IPS-NIHi11 (cell line): Measurements from ENCODE around the gene ARL14.

ENCODE experiments used
- DNase-seq: peaks from one replicate; pipeline ENCODE4 v3.0.0; 2012; ENCODE audit warnings: mixed read lengths, low spot score

The ARL14 gene

GRCh38 chr3:160722331-160722730 lies 45.4 kb downstream of the ARL14 start:
- no peak for DNase-seq

GRCh38 chr3:160725338-160725737 lies 48.4 kb downstream of the ARL14 start:
- DNase-seq = no peak
